ENCODE results near the gene MYO18B.

GRCh38 chr22:25903294-25903693, 161.3 kb downstream of the MYO18B start:
- TF ChIP-seq CTCF (conservative IDR thresholded peaks at IDR 0.05; ENCODE audit: low read depth, low read length) (no peak), EZH2 (IDR thresholded peaks at IDR 0.05; ENCODE audit: low read length, unreplicated experiment) (no peak)

Data from PC-3 (cell line).